Measurements from ENCODE around the gene AGPAT4.
A peak's percentile ranks its signal among the peaks of the same experiment; 100 is the strongest.

Gene AGPAT4

GRCh38 chr6:161254126-161254463, 19.8 kb downstream of the AGPAT4 start:
- DNase-seq: no peak

GRCh38 chr6:161251345-161251744, 22.5 kb downstream of the AGPAT4 start:
- no peak for DNase-seq

- no peak for DNase-seq
Measured at GRCh38 chr6:161249327-161249726, 24.5 kb downstream of the AGPAT4 start.

- DNase-seq: no peak
Measured at GRCh38 chr6:161246725-161247124, 27.1 kb downstream of the AGPAT4 start.

- DNase-seq: no peak
Measured at GRCh38 chr6:161245363-161245762, 28.5 kb downstream of the AGPAT4 start.

- DNase-seq: no peak
Measured at GRCh38 chr6:161244725-161245124, 29.1 kb downstream of the AGPAT4 start.

GRCh38 chr6:161242779-161243693, 30.8 kb downstream of the AGPAT4 start:
- DNase-seq: peak; percentile 44

- DNase-seq: peak; percentile 8
Measured at GRCh38 chr6:161242113-161242512, 31.7 kb downstream of the AGPAT4 start.

- no peak for DNase-seq
Measured at GRCh38 chr6:161239001-161239400, 34.9 kb downstream of the AGPAT4 start.

GRCh38 chr6:161238500-161238899, 35.4 kb downstream of the AGPAT4 start:
- DNase-seq: no peak

- DNase-seq: no peak
Measured at GRCh38 chr6:161238081-161238480, 35.8 kb downstream of the AGPAT4 start.

- DNase-seq: no peak
Measured at GRCh38 chr6:161237176-161237575, 36.7 kb downstream of the AGPAT4 start.

- DNase-seq: no peak
Measured at GRCh38 chr6:161235776-161236633, 37.9 kb downstream of the AGPAT4 start.

GRCh38 chr6:161233986-161234661, 39.7 kb downstream of the AGPAT4 start:
- no peak for DNase-seq

GRCh38 chr6:161232467-161232866, 41.4 kb downstream of the AGPAT4 start:
- no peak for DNase-seq

- DNase-seq: no peak
Measured at GRCh38 chr6:161232010-161232409, 41.9 kb downstream of the AGPAT4 start.

GRCh38 chr6:161230339-161230738, 43.5 kb downstream of the AGPAT4 start:
- DNase-seq: no peak

GRCh38 chr6:161228921-161229591, 44.8 kb downstream of the AGPAT4 start:
- no peak for DNase-seq

- DNase-seq: no peak
Measured at GRCh38 chr6:161228096-161228495, 45.8 kb downstream of the AGPAT4 start.

- no peak for DNase-seq
Measured at GRCh38 chr6:161227004-161227960, 46.6 kb downstream of the AGPAT4 start.
